ENCODE results near the gene AK5.

Gene AK5

GRCh38 chr1:77273891-77274290, 7.9 kb upstream of the AK5 start:
- no peak for TF ChIP-seq CTCF (IDR thresholded peaks at IDR 0.05; ENCODE audit: insufficient read depth, low read depth, low read length, missing control alignments)
- DNase-seq (ENCODE audit: low read depth) = no peak
- no peak overlapping the region for H3K4me3 ChIP-seq (ENCODE audit: low read depth, low read length)

- H3K4me3 ChIP-seq (ENCODE audit: low read depth, low read length) = no peak overlapping the region
- no peak for DNase-seq (ENCODE audit: low read depth)
- TF ChIP-seq CTCF (IDR thresholded peaks at IDR 0.05; ENCODE audit: insufficient read depth, low read depth, low read length, missing control alignments) = no peak
These were observed 6.6 kb upstream of the AK5 start for GRCh38 chr1:77275194-77275593.

- no peak overlapping the region for H3K4me3 ChIP-seq (ENCODE audit: low read depth, low read length)
- DNase-seq (ENCODE audit: low read depth) = no peak
- TF ChIP-seq CTCF (IDR thresholded peaks at IDR 0.05; ENCODE audit: insufficient read depth, low read depth, low read length, missing control alignments) = no peak
These were observed 4.9 kb upstream of the AK5 start for GRCh38 chr1:77276941-77277340.

- TF ChIP-seq CTCF (IDR thresholded peaks at IDR 0.05; ENCODE audit: insufficient read depth, low read depth, low read length, missing control alignments) = no peak
- no peak for DNase-seq (ENCODE audit: low read depth)
- no peak overlapping the region for H3K4me3 ChIP-seq (ENCODE audit: low read depth, low read length)
These were observed 1.9 kb upstream of the AK5 start for GRCh38 chr1:77279929-77280328.

GRCh38 chr1:77280962-77281361, 857 bp upstream of the AK5 start:
- TF ChIP-seq CTCF (IDR thresholded peaks at IDR 0.05; ENCODE audit: insufficient read depth, low read depth, low read length, missing control alignments) = no peak
- no peak overlapping the region for H3K4me3 ChIP-seq (ENCODE audit: low read depth, low read length)
- DNase-seq (ENCODE audit: low read depth) = no peak

- DNase-seq (ENCODE audit: low read depth) = no peak
- peak overlapping the region; percentile 18 for H3K4me3 ChIP-seq (ENCODE audit: low read depth, low read length)
These were observed 507 bp downstream of the AK5 start for GRCh38 chr1:77282187-77282865.

More at GRCh38 chr1:77282187-77282865, 507 bp downstream of the AK5 start:
- no peak for TF ChIP-seq CTCF (IDR thresholded peaks at IDR 0.05; ENCODE audit: insufficient read depth, low read depth, low read length, missing control alignments)

All from GM12865 (cell line).